Suprapubic skin (tissue), 4 donors: Measurements from ENCODE around the gene PLXNB3. TPM values are rescaled to one million over a fixed set of nuclear protein-coding genes. Genes with fewer than 3 reads are reported as not detected.

Experiments
- DNase-seq, 2 donors: peaks; one replicate each; pipeline ENCODE4 v3.0.0-alpha.2; 2019; ENCODE audit warnings: low spot score in 2 of 2
- H3K27ac ChIP-seq: fragments of 200-600 bp; sonication (generic); one replicate; pipeline ENCODE4 v1.5.1; 2019
- H3K27me3 ChIP-seq: fragments of 200-600 bp; sonication (generic); one replicate; pipeline ENCODE4 v1.5.1; 2019
- H3K36me3 ChIP-seq: fragments of 200-600 bp; sonication (generic); one replicate; pipeline ENCODE4 v1.5.1; 2019
- H3K4me1 ChIP-seq: fragments of 200-600 bp; sonication (generic); one replicate; pipeline ENCODE4 v1.5.1; 2019
- H3K4me3 ChIP-seq: fragments of 200-600 bp; sonication (generic); one replicate; pipeline ENCODE4 v1.5.1; 2019; ENCODE audit warnings: mild to moderate bottlenecking
- H3K9me3 ChIP-seq: fragments of 200-600 bp; sonication (generic); one replicate; pipeline ENCODE4 v1.5.1; 2019
- CTCF ChIP-seq, 2 donors: fragments of 200-600 bp in 1 of 2; fragments of 450-650 bp in 1 of 2; sonication (generic) in 1 of 2; IDR thresholded peaks; one replicate each; pipeline ENCODE4 v1.5.1; 2016 to 2019; ENCODE audit warnings: antibody characterized with exemption in 2 of 2, mild to moderate bottlenecking in 1 of 2, moderate library complexity in 1 of 2
- EP300 ChIP-seq: sonication (generic); formaldehyde crosslinking; IDR thresholded peaks from one replicate; pipeline ENCODE4 v1.6.1; 2017; ENCODE audit warnings: antibody characterized with exemption
- POLR2A ChIP-seq, 2 donors: fragments of 450-650 bp; IDR thresholded peaks; one replicate each; pipeline ENCODE4 v1.6.1; 2017; ENCODE audit warnings: antibody characterized with exemption in 2 of 2, mild to moderate bottlenecking in 2 of 2, moderate library complexity in 2 of 2
- POLR2AphosphoS5 ChIP-seq, 3 donors: sonication (generic); formaldehyde crosslinking; IDR thresholded peaks; one replicate each; pipeline ENCODE4 v1.6.1; 2017; ENCODE audit warnings: antibody characterized with exemption in 3 of 3
- WGBS: methylation state at CpG from one replicate; pipeline ENCODE4 v1.1.5; 2018; 5-methylcytosine and 5-hydroxymethylcytosine counted together
- total RNA-seq, 4 donors: library from RNA; depleted of rRNA; stranded (reverse); fragments of >200 nt; gene quantifications; one replicate each; pipeline ENCODE4 v1.1.0, GENCODE V29; 2016

The PLXNB3 gene
- total RNA-seq, 4 donors from 2014 or later, result 13.5 to 23.9 (median 19.8) TPM

- DNase-seq, result no peak
- H3K27me3 ChIP-seq, result no peaks in the 10 kb centered on the region
- no peak overlapping the region for H3K4me3 ChIP-seq
- no peaks in the 10 kb centered on the region for H3K9me3 ChIP-seq
- WGBS, result 78% methylated on average over 2 of the region's 2 CpGs
- peaks cover 27% of the 10 kb centered on the region for H3K4me1 ChIP-seq
- no peak for TF ChIP-seq POLR2AphosphoS5 (IDR thresholded peaks at IDR 0.05)
- no peak for TF ChIP-seq POLR2A (IDR thresholded peaks at IDR 0.05)
- TF ChIP-seq EP300, result no peak
- TF ChIP-seq CTCF (IDR thresholded peaks at IDR 0.05), result no peak
- peaks cover 32% of the 10 kb centered on the region for H3K36me3 ChIP-seq
- no peak overlapping the region for H3K27ac ChIP-seq
These were observed 44.3 kb upstream of the PLXNB3 start for GRCh38 chrX:153719701-153720100.

- no peak for DNase-seq
- H3K36me3 ChIP-seq, result peaks cover 19% of the 10 kb centered on the region
- no peak for TF ChIP-seq POLR2AphosphoS5 (IDR thresholded peaks at IDR 0.05)
- no peak for TF ChIP-seq EP300
- TF ChIP-seq CTCF (IDR thresholded peaks at IDR 0.05), result no peak
- no peak for TF ChIP-seq POLR2A (IDR thresholded peaks at IDR 0.05)
- H3K4me3 ChIP-seq, result peak overlapping the region; percentile 73
- H3K27me3 ChIP-seq, result no peaks in the 10 kb centered on the region
- WGBS, result 73% methylated on average over 11 of the region's 12 CpGs
- peaks cover 57% of the 10 kb centered on the region for H3K4me1 ChIP-seq
- no peaks in the 10 kb centered on the region for H3K9me3 ChIP-seq
- H3K27ac ChIP-seq, result peak overlapping the region; percentile 92
These were observed 41.2 kb upstream of the PLXNB3 start for GRCh38 chrX:153722704-153723350.

- WGBS, result 34% methylated on average over 21 of the region's 78 CpGs
- DNase-seq, result no peak
- H3K4me3 ChIP-seq, result peak overlapping the region; percentile 73
- peaks cover 62% of the 10 kb centered on the region for H3K4me1 ChIP-seq
- no peaks in the 10 kb centered on the region for H3K9me3 ChIP-seq
- no peaks in the 10 kb centered on the region for H3K27me3 ChIP-seq
- TF ChIP-seq CTCF (IDR thresholded peaks at IDR 0.05) (no peak), POLR2AphosphoS5 (IDR thresholded peaks at IDR 0.05) (no peak), POLR2A (IDR thresholded peaks at IDR 0.05) (no peak), EP300 (no peak)
- peaks cover 17% of the 10 kb centered on the region for H3K36me3 ChIP-seq
- H3K27ac ChIP-seq, result peak overlapping the region; percentile 92
These were observed 40.4 kb upstream of the PLXNB3 start for GRCh38 chrX:153723351-153724251.

- H3K4me1 ChIP-seq, result peaks cover 61% of the 10 kb centered on the region
- TF ChIP-seq EP300 (no peak), POLR2AphosphoS5 (IDR thresholded peaks at IDR 0.05) (no peak), POLR2A (IDR thresholded peaks at IDR 0.05) (no peak), CTCF (IDR thresholded peaks at IDR 0.05) (no peak)
- peak; percentile 90 to 93 for DNase-seq
- peak within 1 kb of the TSS; percentile 73 for H3K4me3 ChIP-seq
- no peaks in the 10 kb centered on the region for H3K9me3 ChIP-seq
- H3K36me3 ChIP-seq, result peaks cover 16% of the 10 kb centered on the region
- H3K27me3 ChIP-seq, result no peaks in the 10 kb centered on the region
- WGBS, result 33% methylated on average over 22 of the region's 88 CpGs
- H3K27ac ChIP-seq, result peak within 1 kb of the TSS; percentile 92
These were observed 39.6 kb upstream of the PLXNB3 start, which contains the start of the genes ABCD1 and BCAP31 for GRCh38 chrX:153724252-153725038. Gene ABCD1, plus strand, starts transcription at chrX:153724856. Its CDS starts 411 bp downstream, at chrX:153725267. Gene BCAP31, minus strand, starts transcription at chrX:153724387. Its CDS starts 1,143 bp downstream, at chrX:153723244.
